Activated CD8-positive, alpha-beta memory T cell treated with anti-CD3 and anti-CD28 coated beads for 1 hour (primary cell): ENCODE measurements around the gene KRT35.
"Not testable (repeated sequence)": the region's sequence is repeated elsewhere in the genome, so short reads cannot be mapped to it uniquely, and the experiment has no call there.

Source experiments
- DNase-seq, 2 donors: peaks; one replicate each; pipeline ENCODE4 v3.0.0-alpha.2; 2020; ENCODE audit warnings: low read depth in 1 of 2; ENCODE audit errors: extremely low read depth in 1 of 2

The KRT35 gene

DNA sequence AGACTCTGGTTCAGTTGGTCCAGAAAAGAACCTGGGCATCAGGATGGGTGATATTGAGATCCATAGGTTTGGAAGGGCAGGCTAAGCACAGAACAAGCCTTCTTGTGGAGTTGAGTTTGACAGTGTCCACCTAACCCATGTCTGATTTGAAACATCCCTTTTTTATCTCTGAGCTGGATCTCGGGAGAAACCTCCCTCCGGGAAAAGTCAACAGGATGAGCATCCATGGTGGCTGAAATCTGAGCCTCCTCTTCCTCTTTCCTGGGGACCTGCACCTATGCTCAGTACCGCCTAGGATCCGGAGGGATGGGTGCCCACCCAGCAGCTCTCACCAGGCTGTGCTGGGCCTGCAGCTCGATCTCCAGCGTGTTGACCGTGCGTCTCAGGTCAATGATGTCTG is 17.2 kb downstream of the KRT35 start:
- no peak for DNase-seq

DNA sequence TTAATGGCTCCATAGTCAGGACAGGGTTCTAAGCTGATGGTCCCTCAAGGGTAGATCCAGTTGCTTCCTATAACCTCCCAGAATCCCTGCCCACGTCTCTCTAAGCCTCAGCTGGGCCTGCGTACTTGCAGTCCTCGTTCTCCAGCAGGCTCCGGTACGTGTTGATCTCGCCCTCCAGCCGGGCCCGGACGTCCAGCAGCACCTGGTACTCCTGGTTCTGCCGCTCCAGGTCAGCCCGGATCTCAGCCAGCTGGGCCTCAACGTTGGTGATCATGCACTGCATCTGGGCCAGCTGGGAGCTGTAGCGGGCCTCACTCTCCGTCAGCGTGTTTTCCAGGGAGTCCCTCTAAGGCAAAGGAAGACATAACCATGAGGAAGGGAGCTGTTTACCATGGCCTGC is 18.2 kb downstream of the KRT35 start:
- DNase-seq = no peak

DNA sequence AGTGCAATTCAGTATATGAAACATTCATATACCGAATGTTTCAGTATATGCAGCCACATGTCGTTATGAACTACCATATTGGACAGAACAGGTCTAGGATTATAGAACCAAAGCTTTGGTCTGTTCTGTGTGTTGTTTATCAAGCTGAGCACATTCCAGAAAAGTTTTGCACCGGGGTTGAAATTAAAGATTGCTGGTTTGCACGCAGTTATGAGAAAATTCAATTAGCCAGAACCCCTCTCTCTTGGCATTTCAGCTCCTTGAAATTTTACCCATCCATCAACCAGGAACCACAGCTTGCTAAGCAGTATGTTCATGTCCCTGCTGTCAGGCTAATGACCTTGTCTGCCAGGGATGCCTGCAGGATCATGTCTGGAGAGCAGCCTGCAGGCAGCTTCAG is 23.3 kb downstream of the KRT35 start:
- no peak for DNase-seq

DNA sequence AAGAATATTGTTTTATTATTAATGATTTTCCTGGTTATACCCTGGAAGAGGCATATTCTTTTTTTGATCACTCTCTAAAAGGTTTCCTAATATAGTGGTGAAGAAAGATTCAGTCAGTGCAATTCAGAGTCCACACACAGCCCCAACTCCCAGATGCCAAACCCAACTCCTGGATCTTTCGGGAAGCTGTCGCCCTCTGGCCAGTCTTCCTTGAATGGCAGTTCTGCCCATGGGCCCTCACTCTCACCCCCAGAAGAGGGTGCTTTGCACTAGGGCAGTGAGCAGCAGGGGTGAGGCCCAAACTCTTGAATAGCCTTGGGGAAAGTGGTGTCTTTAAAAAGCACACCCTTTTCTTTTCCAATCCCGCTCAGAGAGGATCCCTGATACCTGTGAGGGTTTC is 24.7 kb downstream of the KRT35 start:
- DNase-seq = no peak

DNA sequence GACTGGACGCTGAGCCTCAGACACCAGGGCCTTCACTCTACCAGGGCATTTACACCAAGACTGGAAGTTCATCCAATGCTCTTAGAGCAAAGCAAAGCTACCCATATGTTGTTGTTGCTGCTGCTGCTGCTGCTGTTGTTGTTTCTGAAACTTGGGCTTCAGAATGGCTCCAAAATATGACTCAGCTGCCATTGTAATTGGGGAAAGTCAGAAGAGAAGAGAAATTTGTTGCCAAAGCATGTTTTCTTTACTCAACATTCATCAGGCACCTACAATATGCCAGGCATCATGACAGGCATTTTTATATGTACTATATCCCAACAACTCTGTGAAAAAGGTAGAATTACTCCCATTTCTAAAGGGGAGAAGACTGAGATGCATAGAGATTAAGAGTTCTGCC is 25.7 kb downstream of the KRT35 start:
- DNase-seq = no peak

DNA sequence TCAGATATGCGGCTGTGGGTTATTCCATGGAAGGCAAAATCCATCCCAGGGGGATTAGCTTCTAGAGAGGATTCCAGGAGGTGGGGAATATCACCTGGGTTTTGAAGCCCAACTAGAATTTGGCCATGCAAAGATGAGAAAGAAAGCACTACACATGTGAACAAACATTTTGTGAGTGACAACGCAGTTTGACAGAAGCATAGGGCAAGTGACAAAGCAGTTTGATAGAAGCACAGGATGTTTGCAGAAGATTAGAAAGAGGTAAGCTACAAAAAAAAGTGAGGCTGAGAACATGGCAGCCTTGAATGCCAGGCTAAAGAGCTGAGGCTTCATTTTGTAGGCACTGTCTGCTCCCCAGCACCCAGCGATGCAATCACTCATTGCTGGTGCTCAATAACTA is 27.9 kb downstream of the KRT35 start:
- no peak for DNase-seq

DNA sequence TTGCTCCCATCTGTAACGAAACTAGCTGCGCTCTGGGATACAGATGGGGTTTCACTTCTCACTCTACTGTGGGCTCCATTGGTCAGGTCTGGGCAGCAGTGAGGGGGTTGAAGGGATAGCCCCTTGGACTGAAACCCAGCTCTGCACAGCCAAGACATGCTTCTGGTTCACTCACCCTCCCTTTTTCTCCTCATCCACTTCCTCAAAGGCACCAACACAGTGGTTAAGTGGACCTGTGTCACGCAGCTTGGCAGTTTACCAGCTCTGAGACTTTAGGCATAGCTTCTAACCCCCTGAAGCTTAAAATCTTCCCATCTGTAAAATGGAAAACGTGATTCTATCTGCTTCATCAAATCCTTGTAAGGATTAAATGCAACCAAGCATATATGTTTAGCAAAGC is 28.7 kb downstream of the KRT35 start:
- no peak for DNase-seq

DNA sequence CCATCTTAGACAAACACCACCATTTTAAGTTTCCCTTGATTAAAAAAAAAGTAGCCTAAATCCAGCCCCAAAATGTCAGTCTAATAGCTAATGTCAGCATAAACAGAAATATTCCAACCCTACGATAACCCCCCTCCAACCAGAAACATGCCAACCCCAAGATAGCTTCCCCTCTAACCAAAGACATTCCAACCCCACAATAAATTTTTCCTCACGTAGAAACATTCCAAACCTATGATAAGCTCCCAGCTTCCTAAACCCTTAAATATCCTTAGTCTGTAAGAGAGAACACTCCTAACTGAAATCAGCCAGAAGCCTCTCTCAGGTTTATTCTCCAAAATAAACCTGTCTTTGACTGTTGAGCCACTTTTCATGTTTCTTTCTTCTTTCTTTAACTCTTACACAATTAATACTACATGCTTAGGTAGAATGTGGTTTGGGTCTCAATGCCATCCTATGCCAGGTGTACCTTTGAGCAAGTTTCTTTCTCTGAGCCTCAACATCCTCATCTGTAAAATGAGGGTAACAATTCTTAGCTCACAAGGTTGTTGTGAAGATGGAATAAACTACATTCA is 29.7 kb downstream of the KRT35 start:
- no peak for DNase-seq

DNA sequence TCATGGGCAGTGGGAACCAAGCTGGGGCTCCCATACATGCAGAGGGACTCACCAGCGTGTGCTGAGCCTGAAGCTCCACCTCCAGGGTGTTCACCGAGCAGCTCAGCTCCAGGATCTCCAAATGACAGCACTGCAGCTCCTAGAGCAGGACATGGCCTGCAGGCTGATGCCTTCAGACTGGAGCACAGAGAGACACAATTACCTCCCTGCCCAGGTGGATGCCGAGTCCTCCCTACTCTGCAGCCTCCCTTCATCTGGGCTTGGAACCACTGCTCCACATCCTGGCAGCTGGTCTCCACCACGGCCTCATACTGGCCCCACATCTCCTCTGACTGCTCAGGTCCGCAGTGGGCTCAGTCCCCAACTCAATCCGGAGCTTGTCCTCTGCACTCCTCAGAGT is 31.9 kb downstream of the KRT35 start:
- no peak for DNase-seq

DNA sequence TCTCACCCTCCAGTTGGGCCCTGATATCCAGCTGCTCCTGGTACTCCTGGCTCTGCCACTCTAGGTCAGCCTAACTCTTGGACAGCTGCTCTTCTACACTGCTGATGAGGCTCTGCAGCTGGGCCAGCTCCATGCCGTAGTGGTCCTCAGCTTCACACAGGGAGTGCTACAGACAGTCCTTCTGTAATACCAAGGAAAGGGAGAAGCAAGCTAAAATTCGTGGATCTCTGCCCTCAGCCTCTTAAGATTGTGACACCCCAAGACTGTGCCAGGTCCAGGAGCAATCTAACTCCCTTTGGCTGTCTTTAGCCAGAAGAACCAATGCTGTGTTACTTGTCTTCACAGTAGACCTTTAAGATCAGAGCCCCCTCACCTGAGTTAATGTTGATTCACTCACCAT is 32.4 kb downstream of the KRT35 start:
- no peak for DNase-seq

DNA sequence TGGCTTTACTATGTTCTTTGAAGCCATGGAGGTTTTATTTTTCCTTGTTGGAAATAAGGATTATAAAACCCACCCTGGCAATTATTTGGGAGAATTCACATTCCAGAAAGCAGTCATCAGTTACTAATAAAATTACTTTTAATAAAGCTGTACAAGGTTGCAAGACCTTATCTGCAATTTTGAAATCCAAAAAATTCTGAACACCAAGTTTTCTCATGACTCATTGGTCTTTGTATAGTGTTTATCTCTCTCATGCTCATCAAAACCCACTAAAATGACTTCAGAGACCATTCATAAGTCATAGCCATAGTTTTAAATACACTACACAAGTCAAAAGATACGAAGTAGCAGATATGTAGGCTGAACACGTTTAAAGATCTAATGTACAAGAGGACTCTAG is 34.1 kb downstream of the KRT35 start:
- DNase-seq = no peak

DNA sequence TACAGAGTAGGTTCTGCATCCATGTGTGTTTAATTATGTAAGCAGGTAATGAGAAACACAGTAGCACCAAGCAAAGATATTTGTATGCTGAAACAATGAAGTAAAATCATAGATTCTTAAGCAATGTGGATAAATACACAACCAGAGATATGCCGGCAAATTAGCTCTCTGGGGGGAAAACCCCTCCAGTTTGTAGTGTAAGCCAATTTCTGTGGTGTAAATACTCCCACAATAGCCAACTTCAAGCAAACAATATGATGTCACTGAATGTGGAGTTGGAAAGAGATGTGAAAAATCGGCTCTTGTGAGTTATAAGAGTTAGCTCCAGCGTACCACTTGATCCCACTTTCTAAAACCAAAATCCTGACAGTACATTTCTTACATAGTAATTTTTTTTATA is 36.3 kb downstream of the KRT35 start:
- DNase-seq = no peak

DNA sequence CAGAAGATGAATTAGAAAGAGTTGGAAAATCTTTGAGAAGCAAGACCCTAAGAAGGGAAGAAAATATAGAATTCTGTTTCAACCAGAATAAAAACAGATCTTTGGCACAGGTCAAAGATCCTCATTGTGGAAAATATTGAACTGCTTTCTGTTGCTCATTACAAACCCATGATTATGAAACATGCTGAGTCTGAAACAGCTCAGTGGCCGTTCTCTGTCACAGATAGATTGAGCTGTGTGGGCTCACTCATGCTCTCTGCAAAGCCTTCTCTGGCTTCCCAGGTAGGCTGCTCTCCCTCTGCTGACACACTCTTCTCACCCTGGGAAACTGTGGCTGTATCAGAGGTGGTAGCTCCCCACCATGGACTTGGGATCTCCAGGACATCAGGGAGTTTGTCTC is 36.8 kb downstream of the KRT35 start:
- DNase-seq = no peak

DNA sequence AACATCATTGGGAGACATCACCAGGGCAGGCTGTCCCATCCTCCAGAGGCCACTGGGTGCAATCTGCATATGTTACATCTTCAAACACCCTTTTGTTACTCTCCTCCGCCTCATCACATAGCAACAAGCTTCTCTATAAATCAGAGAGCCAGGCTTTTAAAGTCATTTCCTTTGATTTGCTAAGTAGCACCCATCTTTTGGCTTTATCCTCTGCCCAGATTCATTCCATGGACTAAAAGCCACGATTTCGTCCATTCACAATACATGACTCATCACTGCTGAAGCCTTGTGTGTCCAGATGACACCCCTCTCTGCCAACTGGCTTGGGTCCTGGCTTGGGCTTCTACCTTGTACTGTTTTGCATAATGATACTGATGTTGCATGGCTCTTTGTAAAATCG is 38.2 kb downstream of the KRT35 start:
- no peak for DNase-seq

DNA sequence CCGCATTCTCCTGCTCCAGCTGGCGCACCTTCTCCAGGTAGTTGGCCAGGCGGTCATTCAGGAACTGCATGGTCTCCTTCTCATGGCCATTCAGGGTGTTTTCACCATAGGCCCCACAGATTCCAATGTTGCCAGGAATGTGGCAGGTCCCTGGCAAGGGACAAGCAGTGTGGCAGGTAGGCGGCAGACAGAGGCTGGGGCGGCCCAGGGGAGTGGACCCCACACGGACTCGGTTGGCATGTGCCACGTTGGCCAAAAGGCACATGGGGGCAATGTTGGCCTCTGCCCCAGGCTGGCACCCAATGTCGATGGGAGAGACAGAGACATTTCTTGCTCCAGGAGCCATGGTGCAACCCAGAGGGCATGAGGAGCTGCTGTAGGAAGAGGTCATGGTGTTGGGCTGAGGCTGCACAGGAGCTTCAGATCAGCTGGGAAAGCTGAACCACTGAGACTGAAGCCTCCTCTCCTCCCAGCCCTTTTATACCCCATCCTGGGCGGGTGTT is 40.4 kb downstream of the KRT35 start, which contains the start of gene KRT38:
KRT38 (minus strand) TSS at position 453 of the 503 bp plus-strand sequence; CDS start at position 391, 62 bp downstream.
- DNase-seq = no peak

DNA sequence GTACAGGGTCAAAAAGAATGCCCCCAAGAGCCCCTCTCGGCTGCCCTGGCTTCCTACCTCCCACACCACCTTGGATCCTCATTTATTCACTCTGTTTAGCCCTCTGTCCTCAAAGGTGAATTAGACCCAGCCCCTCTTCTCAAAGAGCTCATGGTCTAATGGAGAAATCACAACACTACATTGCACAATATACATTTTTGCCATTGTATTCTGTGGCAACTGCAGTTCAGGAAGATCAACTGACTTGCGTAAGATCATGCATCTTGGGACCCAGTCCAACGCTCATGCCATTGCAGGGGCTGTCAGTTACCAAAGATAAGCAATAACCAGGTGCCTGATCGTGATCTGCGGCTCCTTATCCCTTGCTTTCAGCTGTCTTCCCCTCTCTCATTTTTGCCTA is 41.6 kb downstream of the KRT35 start:
- no peak for DNase-seq

DNA sequence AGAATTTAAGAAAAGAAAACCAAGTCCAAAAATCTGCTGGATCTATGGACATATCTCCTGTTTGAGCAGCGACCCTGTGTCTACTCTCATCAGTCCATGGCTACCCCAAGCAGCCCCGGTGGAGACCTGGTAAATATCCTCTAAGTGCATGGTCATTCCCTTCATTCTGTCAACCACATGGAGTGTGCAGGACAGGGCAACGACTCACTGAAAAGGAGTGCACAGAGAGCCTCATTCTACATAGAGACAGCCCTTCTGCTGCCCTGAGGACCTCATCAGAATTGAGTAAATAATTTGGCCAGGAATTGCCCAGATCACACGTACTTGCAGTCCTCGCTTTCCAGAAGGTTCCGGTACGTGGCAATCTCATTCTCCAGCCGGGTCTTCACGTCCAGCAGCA is 43.2 kb downstream of the KRT35 start:
- no peak for DNase-seq

DNA sequence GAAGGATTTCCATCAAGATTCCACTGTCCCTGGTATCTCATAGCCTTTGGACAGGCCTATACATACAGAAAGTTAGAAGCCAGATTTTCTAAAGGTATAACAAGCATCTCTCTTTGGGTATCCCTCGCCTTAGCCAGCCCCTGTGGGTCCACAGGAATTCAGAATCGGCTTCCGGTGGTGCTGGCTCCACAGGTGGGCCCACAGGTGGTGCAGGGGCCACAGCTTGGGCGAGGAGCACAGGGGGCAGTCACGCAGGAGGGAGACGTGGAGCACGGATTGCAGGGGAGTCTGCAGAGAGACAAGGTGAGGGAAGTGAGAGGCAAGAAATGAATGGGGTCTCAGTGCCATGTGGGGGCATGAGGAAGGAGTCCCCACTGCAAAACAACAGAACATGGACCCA is 43.7 kb downstream of the KRT35 start:
- no peak for DNase-seq

DNA sequence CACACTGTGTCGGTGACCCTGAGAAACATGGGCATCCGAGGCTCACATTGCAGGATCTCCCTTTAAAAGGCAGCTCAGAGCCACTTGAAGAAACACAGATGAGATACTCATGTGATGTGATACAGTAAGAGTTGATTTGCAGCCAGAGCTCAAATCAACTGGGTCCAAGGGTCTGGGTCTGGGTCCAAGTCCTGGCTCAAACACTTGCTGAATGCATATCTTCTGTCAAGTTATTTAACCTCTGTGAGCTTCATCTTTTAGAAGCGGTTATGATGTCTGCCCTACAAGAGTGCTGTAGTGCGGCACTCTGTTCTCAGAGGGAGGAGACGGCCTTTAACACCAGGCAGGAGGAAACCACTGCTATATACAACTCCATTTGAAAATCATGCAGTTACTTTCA is 46.5 kb downstream of the KRT35 start:
- no peak for DNase-seq

DNA sequence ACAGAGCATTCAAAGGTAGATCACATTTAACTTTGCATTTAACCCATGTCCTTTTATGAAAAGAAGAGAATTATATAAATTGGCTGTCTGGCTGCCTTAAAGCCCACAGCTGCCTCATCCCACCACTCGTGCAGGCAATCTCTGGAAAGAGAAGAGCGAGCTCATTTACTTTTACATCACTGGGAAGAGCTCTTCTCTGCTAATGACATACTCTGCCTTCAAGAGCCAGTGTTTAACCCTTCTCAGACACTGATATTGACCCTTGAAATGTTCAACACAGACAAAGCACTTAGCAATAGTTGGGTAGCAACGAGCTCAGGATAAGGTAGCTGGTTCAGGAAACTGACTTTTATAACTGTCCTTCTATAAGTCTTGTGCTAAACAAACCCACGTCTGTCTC is 46.9 kb downstream of the KRT35 start:
- no peak for DNase-seq

DNA sequence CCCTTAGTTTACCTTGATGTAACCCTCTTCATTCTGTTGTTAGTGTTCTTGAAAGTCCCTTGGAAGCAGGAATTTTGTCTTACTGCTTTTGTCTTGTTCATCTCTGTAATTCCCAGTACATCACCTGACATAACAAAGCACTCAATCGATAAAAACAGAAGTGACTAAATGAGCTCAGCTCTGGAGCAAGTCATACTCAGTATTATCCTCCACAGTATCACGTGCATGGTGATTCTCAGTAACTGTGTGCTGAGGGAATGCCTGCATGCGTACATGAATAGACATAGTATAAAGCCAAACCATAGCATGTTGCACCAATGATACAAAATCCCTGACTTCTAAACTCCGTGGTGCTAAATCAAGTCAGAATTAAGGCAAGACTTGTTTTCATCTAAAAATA is 47.4 kb downstream of the KRT35 start:
- no peak for DNase-seq

DNA sequence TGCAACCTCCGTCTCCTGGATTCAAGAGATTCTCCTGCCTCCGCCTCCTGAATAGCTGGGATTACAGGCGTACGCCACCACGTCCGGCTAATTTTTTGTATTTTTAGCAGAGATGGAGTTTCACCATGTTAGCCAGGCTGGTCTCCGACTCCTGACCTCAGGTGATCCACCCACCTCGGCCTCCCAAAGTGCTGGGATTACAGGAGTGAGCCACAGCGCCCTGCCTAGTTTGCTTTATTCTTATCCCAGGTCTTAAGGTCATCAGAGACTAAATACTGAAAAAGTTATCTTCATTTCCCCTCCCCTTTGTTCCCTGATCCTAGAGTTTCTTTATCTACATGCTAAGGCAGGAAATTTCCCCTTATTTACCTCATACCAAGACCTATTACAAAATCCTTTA is 50.6 kb downstream of the KRT35 start:
- DNase-seq = not testable (repeated sequence)

DNA sequence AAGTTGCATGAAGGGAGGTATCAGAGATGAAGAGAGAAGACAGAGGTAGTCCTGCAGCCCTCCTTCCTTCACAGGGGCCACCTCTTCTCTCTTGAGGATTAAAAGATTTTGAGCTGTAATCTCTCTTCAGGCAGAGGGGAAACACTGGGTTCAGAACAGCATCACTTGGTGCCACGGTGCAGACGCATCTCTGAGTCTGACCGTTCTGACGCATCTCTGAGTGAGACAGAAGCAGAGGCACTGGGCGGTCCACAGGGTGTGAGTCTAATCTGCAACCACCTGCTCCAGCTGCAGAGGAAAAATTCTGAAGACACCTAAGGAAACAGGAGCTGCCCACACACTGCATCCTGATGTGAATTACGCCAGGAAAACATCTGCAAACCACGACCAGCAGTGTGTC is 51.3 kb downstream of the KRT35 start:
- DNase-seq = no peak
